Measurements from ENCODE around the gene FAM200A. TPM values are rescaled to one million over a fixed set of nuclear protein-coding genes. Genes with fewer than 3 reads are reported as not detected.

FAM200A gene
- total and polyA plus RNA-seq, 2 of the 4 experiments (the other 2 are of a cell fraction), result 5.9 to 6.0 TPM

- Histone ChIP-seq H3K18ac (ENCODE audit: low read depth, low read length) (no peak overlapping the region), H3K9ac (ENCODE audit: low read depth, low read length) (no peak overlapping the region), H2AK9ac (replicated peaks; ENCODE audit: low read depth, low read length, poor library complexity) (no peak overlapping the region), H2AFZ (replicated peaks; ENCODE audit: low read length, poor library complexity) (no peak overlapping the region), H3K4me2 (ENCODE audit: low read depth, low read length) (no peak overlapping the region), H3K14ac (replicated peaks; ENCODE audit: low read depth, low read length) (no peak overlapping the region), H3K27me3 (ENCODE audit: control insufficient read depth, insufficient read depth, low read length) (no peaks in the 10 kb centered on the region), H3K27ac (ENCODE audit: insufficient read depth, low read length) (no peak overlapping the region), H4K91ac (ENCODE audit: insufficient read depth, low read depth, low read length) (no peak overlapping the region), H2BK120ac (ENCODE audit: low read depth, low read length) (no peak overlapping the region), H3K4me1 (ENCODE audit: control insufficient read depth, insufficient read depth, low read length) (no peaks in the 10 kb centered on the region), H3K79me1 (ENCODE audit: low read depth in 1 of 2, low read length in 2 of 2) (no peaks in the 10 kb centered on the region), H4K20me1 (ENCODE audit: insufficient read depth, low read length) (no peaks in the 10 kb centered on the region), H2BK15ac (ENCODE audit: low read depth, low read length) (no peak overlapping the region), H3K4ac (ENCODE audit: low read depth, low read length) (no peak overlapping the region), H3K9me1 (ENCODE audit: insufficient read depth, low read length) (no peaks in the 10 kb centered on the region), H4K8ac (ENCODE audit: low read depth in 2 of 2, low read length in 2 of 2) (no peak overlapping the region), H3K56ac (ENCODE audit: extremely low read depth, insufficient read depth, low read length) (no peak overlapping the region), H3K9me3 (ENCODE audit: control insufficient read depth, insufficient read depth, low read length) (no peaks in the 10 kb centered on the region), H2BK5ac (ENCODE audit: low read depth, low read length, poor library complexity, severe bottlenecking) (no peak overlapping the region), H2BK20ac (ENCODE audit: low read depth, low read length) (no peak overlapping the region), H3K23ac (ENCODE audit: low read depth, low read length) (no peak overlapping the region), H3K36me3 (ENCODE audit: control insufficient read depth, insufficient read depth, low read length) (no peaks in the 10 kb centered on the region), H4K5ac (ENCODE audit: low read depth, low read length) (no peak overlapping the region), H3K4me3 (ENCODE audit: insufficient read depth, low read depth, low read length) (no peak overlapping the region), H2AK5ac (ENCODE audit: low read depth, low read length) (no peak overlapping the region)
- dilution Hi-C loops (cut with HindIII; ENCODE audit: low sequenced_read_pairs, unreplicated experiment), result no loop called here
- CTCF ChIA-PET, result no interaction called here
- no CpG with 5 or more reads among the region's 3 CpGs for WGBS, 2 experiments (ENCODE audit: extremely low coverage in 2 of 2, insufficient read length in 1 of 2)
- intact Hi-C loops (cut with micrococcal nuclease), result no loop called here
- DNase-seq (no peak), ATAC-seq (ENCODE audit: low read depth) (no peak)
- no TSS peak for BruUV-seq (replicated peaks)
- POLR2A ChIA-PET (ENCODE audit: unreplicated experiment), result no interaction called here
- in situ Hi-C loops (cut with MboI; ENCODE audit: low sequenced_read_pairs), result no loop called here
- no peak for TF ChIP-seq USF2 (IDR thresholded peaks at IDR 0.05; ENCODE audit: low read depth, low read length)
- TF ChIP-seq CTCF (conservative IDR thresholded peaks at IDR 0.05; ENCODE audit: low read depth, low read length), result no peak
- no peak for TF ChIP-seq CEBPB (IDR thresholded peaks at IDR 0.05; ENCODE audit: low read depth, low read length)
- TF ChIP-seq BHLHE40 (IDR thresholded peaks at IDR 0.05; ENCODE audit: low read depth, low read length), result no peak
- no peak for TF ChIP-seq FOS (IDR thresholded peaks at IDR 0.05; ENCODE audit: low read depth, low read length)
- TF ChIP-seq NFE2L2 (IDR thresholded peaks at IDR 0.05; ENCODE audit: low read depth, low read length), result no peak
Observed at GRCh38 chr7:99588868-99589267, 37.0 kb upstream of the FAM200A start.

Measured in IMR-90 (cell line).